Glutamatergic neuron (in vitro differentiated cells): ENCODE measurements around the gene DYNLL2. TPM values are rescaled to one million over a fixed set of nuclear protein-coding genes. Genes with fewer than 3 reads are reported as not detected.

ENCODE experiments used
- DNase-seq: peaks from one replicate; pipeline ENCODE4 v3.0.0; 2022
- H3K27ac Mint-ChIP-seq: one replicate; pipeline ENCODE4 v1.8.0; 2020; ENCODE audit warnings: mild to moderate bottlenecking, mixed read lengths, inconsistent platforms; ENCODE audit not compliant: unreplicated experiment
- H3K27me3 Mint-ChIP-seq: one replicate; pipeline ENCODE4 v1.8.0; 2020; ENCODE audit warnings: mild to moderate bottlenecking, moderate library complexity, mixed read lengths, inconsistent platforms; ENCODE audit not compliant: unreplicated experiment
- H3K36me3 Mint-ChIP-seq: one replicate; pipeline ENCODE4 v1.8.0; 2020; ENCODE audit warnings: mild to moderate bottlenecking, mixed read lengths, inconsistent platforms; ENCODE audit not compliant: unreplicated experiment
- H3K4me1 Mint-ChIP-seq: one replicate; pipeline ENCODE4 v1.8.0; 2020; ENCODE audit warnings: mild to moderate bottlenecking, low read depth, mixed read lengths, inconsistent platforms; ENCODE audit not compliant: unreplicated experiment
- H3K4me3 Mint-ChIP-seq: one replicate; pipeline ENCODE4 v1.8.0; 2020; ENCODE audit warnings: mild to moderate bottlenecking, mixed read lengths, inconsistent platforms; ENCODE audit not compliant: unreplicated experiment
- H3K9me3 Mint-ChIP-seq: one replicate; pipeline ENCODE4 v1.8.0; 2020; ENCODE audit warnings: mild to moderate bottlenecking, moderate library complexity, mixed read lengths, inconsistent platforms; ENCODE audit not compliant: unreplicated experiment
- CTCF ChIP-seq: fragments of 200-600 bp; sonication (generic); IDR thresholded peaks from one replicate; pipeline ENCODE4 v1.5.0; 2021; ENCODE audit not compliant: partially characterized antibody, unreplicated experiment
- total RNA-seq: library from RNA; stranded (reverse); fragmentation: NEBNext Ultra II Directional; extraction: Animal tissue kit (Norgen Biotek cat#: 25700); gene quantifications from one replicate; pipeline ENCODE4 v1.2.1, GENCODE V29; 2021; ENCODE audit not compliant: unreplicated experiment

Gene DYNLL2
- total RNA-seq, 1 donor from 2014 or later, result 80.4 TPM

- Mint-ChIP-seq H3K27me3 (peaks cover 4% of the 10 kb centered on the region), H3K9me3 (peaks cover 2% of the 10 kb centered on the region), H3K36me3 (no peaks in the 10 kb centered on the region), H3K4me1 (peaks cover 14% of the 10 kb centered on the region), H3K4me3 (no peak overlapping the region), H3K27ac (no peak overlapping the region)
- no peak for TF ChIP-seq CTCF
- no peak for DNase-seq
Observed at GRCh38 chr17:58079300-58080033, 3.8 kb upstream of the DYNLL2 start.

GRCh38 chr17:58081646-58082340 lies 1.4 kb upstream of the DYNLL2 start:
- Mint-ChIP-seq H3K4me1 (peaks cover 34% of the 10 kb centered on the region), H3K27ac (peak overlapping the region; percentile 99), H3K36me3 (no peaks in the 10 kb centered on the region), H3K27me3 (peaks cover 4% of the 10 kb centered on the region), H3K9me3 (peaks cover 6% of the 10 kb centered on the region), H3K4me3 (peak overlapping the region; percentile 76)
- TF ChIP-seq CTCF, result no peak
- no peak for DNase-seq

DNA sequence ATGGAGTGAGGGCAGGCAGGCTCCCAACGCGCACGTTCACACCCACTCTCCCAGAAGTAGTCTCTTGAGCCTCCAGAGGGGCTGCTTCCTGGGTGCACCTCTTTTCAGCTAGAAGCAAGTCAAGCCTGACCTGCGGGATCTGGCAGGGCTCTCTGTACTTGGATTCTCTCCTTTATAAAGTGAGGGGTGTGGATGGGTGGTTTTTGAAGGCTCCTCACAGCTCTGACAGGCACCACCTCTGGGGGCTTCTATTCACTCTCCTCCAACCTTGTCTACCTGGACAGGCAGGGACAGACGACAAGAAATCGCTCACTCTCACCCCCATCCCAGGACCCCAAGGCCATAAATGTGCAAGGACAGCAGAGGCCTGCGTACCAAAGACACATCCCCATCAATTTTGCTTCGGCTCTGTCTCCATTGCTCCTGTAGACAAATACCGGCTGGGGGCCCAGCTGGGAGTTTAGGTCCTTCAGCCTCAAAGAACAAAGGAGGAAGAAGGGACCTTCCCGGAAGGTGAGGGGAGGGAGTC lies 814 bp upstream of the DYNLL2 start:
- no peak for TF ChIP-seq CTCF
- peaks cover 6% of the 10 kb centered on the region for H3K9me3 Mint-ChIP-seq
- H3K4me3 Mint-ChIP-seq, result peak overlapping the region; percentile 76
- peaks cover 39% of the 10 kb centered on the region for H3K4me1 Mint-ChIP-seq
- no peaks in the 10 kb centered on the region for H3K36me3 Mint-ChIP-seq
- peak overlapping the region; percentile 99 for H3K27ac Mint-ChIP-seq
- peaks cover 4% of the 10 kb centered on the region for H3K27me3 Mint-ChIP-seq
- DNase-seq, result peak; percentile 33

DNA sequence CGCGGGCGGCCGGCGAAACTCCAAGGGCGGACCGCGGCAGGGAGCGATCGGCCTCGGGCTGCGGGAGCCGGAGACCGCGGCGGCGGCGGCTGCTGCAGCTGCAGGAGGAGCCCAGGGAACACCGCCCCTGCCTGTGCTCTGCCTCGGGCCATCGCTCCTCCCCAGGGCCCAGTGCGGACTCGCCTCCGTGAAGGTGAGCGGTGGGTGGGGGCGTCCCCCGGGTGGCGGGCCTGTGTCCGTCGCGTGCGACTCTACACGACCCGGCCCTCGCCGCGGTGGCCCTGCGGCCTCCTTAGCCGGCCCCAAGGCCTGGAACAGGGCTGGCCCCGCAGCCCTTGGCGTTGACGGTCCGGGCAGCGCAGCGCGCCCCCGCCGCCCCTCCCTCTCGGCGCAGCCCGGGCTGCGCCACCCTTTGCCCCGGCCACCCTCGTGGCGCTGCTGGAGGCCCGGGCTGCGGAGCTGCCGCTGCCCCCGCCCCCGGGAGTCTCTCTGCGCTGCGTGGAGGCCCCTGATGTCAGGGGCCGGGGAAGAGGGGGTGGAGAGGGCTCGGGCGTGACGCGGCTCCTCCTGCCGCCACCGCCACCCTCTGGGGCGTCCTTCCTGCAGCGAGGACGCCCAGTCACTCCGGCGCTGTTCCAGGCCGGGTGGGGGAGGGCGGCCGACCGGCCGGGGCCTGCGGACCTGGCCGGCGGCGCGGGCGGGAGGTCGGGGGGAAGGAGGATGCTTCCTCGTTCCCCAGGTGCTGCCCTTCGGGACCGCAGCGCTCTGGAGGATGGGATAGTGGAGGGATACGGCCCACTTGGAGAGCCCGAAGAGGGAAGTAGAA lies 485 bp downstream of the DYNLL2 start:
- H3K4me1 Mint-ChIP-seq, result peaks cover 52% of the 10 kb centered on the region
- peaks cover 6% of the 10 kb centered on the region for H3K9me3 Mint-ChIP-seq
- no peak for TF ChIP-seq CTCF
- H3K27me3 Mint-ChIP-seq, result peaks cover 8% of the 10 kb centered on the region
- peaks cover 8% of the 10 kb centered on the region for H3K36me3 Mint-ChIP-seq
- H3K4me3 Mint-ChIP-seq, result peak overlapping the region; percentile 88
- no peak overlapping the region for H3K27ac Mint-ChIP-seq
- peak; percentile 70 for DNase-seq
